ENCODE data around the gene ETV5.

DNA sequence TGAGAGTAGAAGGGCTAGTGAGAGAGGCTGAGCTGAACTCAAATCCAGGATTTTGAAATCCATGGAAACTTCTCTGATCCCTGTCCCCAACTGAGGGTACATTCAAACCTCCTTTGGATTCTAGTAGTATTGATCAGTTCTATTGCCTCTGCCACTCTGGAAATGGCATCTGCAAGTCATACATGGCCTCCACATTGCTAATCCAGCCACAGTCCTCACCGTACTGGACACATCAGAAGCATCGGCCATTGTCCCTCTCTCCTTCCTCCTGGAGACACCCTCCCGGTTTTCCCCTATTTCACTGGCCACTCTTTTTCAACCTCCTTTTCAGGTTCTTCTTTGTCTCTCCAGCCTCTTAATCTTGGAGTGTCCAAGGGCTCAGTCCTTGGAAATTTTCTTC lies 66.9 kb downstream of the ETV5 start:
- TF ChIP-seq, protein P1, sequence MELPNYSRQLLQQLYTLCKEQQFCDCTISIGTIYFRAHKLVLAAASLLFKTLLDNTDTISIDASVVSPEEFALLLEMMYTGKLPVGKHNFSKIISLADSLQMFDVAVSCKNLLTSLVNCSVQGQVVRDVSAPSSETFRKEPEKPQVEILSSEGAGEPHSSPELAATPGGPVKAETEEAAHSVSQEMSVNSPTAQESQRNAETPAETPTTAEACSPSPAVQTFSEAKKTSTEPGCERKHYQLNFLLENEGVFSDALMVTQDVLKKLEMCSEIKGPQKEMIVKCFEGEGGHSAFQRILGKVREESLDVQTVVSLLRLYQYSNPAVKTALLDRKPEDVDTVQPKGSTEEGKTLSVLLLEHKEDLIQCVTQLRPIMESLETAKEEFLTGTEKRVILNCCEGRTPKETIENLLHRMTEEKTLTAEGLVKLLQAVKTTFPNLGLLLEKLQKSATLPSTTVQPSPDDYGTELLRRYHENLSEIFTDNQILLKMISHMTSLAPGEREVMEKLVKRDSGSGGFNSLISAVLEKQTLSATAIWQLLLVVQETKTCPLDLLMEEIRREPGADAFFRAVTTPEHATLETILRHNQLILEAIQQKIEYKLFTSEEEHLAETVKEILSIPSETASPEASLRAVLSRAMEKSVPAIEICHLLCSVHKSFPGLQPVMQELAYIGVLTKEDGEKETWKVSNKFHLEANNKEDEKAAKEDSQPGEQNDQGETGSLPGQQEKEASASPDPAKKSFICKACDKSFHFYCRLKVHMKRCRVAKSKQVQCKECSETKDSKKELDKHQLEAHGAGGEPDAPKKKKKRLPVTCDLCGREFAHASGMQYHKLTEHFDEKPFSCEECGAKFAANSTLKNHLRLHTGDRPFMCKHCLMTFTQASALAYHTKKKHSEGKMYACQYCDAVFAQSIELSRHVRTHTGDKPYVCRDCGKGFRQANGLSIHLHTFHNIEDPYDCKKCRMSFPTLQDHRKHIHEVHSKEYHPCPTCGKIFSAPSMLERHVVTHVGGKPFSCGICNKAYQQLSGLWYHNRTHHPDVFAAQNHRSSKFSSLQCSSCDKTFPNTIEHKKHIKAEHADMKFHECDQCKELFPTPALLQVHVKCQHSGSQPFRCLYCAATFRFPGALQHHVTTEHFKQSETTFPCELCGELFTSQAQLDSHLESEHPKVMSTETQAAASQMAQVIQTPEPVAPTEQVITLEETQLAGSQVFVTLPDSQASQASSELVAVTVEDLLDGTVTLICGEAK (IDR thresholded peaks at IDR 0.05; ENCODE audit: borderline replicate concordance) = no peak
- TF ChIP-seq NBN (IDR thresholded peaks at IDR 0.05) (no peak), TBL1XR1 (IDR thresholded peaks at IDR 0.05; ENCODE audit: low read depth, low read length) (no peak), ZZZ3 (IDR thresholded peaks at IDR 0.05; ENCODE audit: control insufficient read depth, insufficient read length, low read depth) (no peak), JUND (IDR thresholded peaks at IDR 0.05; ENCODE audit: low read depth, low read length) (no peak), NFIC (IDR thresholded peaks at IDR 0.05; ENCODE audit: low read depth, low read length) (no peak), POLR2A (IDR thresholded peaks at IDR 0.05; ENCODE audit: low read depth, low read length) (no peak), MYC (IDR thresholded peaks at IDR 0.05; ENCODE audit: insufficient read depth, insufficient read length, insufficient replicate concordance, low read length, severe bottlenecking) (no peak), NFYA (IDR thresholded peaks at IDR 0.05; ENCODE audit: borderline replicate concordance, low read depth, low read length) (no peak), TCF3 (IDR thresholded peaks at IDR 0.05; ENCODE audit: borderline replicate concordance, insufficient read depth, low read depth, low read length) (no peak)
- TF ChIP-seq, protein P2, sequence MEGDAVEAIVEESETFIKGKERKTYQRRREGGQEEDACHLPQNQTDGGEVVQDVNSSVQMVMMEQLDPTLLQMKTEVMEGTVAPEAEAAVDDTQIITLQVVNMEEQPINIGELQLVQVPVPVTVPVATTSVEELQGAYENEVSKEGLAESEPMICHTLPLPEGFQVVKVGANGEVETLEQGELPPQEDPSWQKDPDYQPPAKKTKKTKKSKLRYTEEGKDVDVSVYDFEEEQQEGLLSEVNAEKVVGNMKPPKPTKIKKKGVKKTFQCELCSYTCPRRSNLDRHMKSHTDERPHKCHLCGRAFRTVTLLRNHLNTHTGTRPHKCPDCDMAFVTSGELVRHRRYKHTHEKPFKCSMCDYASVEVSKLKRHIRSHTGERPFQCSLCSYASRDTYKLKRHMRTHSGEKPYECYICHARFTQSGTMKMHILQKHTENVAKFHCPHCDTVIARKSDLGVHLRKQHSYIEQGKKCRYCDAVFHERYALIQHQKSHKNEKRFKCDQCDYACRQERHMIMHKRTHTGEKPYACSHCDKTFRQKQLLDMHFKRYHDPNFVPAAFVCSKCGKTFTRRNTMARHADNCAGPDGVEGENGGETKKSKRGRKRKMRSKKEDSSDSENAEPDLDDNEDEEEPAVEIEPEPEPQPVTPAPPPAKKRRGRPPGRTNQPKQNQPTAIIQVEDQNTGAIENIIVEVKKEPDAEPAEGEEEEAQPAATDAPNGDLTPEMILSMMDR (IDR thresholded peaks at IDR 0.05 in 2 of 3, conservative IDR thresholded peaks at IDR 0.05 in 1 of 3; ENCODE audit: control insufficient read depth in 2 of 3, extremely low read depth in 1 of 3, insufficient read depth in 1 of 3, low read depth in 3 of 3, low read length in 3 of 3) = no peak
- TF ChIP-seq, protein P3, sequence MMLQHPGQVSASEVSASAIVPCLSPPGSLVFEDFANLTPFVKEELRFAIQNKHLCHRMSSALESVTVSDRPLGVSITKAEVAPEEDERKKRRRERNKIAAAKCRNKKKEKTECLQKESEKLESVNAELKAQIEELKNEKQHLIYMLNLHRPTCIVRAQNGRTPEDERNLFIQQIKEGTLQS (IDR thresholded peaks at IDR 0.05; ENCODE audit: borderline replicate concordance, extremely low read depth, low read depth, low read length) = no peak

All from GM12878 (cell line).